Lung (tissue), 12 donors: Measurements from ENCODE around the gene TBC1D9B. TPM values are rescaled to one million over a fixed set of nuclear protein-coding genes. Genes with fewer than 3 reads are reported as not detected.

Experiments
- ATAC-seq: fragments of 200-7000 bp; cut with Tn5 transposase; one replicate; pipeline ENCODE4 v1.9.1; 2020; ENCODE audit warnings: moderate number of reproducible peaks; ENCODE audit not compliant: insufficient read depth, low FRiP score
- DNase-seq, 3 donors: peaks; one replicate each; pipeline ENCODE4 v3.0.0-alpha.2; 2013 to 2017
- H3K27ac ChIP-seq, 2 donors: one replicate each; pipeline ENCODE4 v1.5.1; 2013; ENCODE audit warnings: mild to moderate bottlenecking in 2 of 2, moderate library complexity in 2 of 2, control low read depth in 1 of 2, inconsistent platforms in 1 of 2, low read depth in 1 of 2, low read length in 1 of 2
- H3K27me3 ChIP-seq, 3 donors: one replicate each; pipeline ENCODE4 v1.5.1; 2013; ENCODE audit warnings: low read length in 2 of 3; ENCODE audit not compliant: control insufficient read depth in 3 of 3, insufficient read depth in 3 of 3
- H3K36me3 ChIP-seq, 4 donors: one replicate each; pipeline ENCODE4 v1.5.1; 2013; ENCODE audit warnings: low read length in 4 of 4, mild to moderate bottlenecking in 1 of 4, moderate library complexity in 1 of 4; ENCODE audit not compliant: control insufficient read depth in 4 of 4, insufficient read depth in 4 of 4
- H3K4me1 ChIP-seq, 5 donors: one replicate each; pipeline ENCODE4 v1.5.1; 2013; ENCODE audit warnings: low read length in 5 of 5, mild to moderate bottlenecking in 2 of 5, moderate library complexity in 1 of 5; ENCODE audit not compliant: control insufficient read depth in 5 of 5, insufficient read depth in 5 of 5
- H3K4me3 ChIP-seq: one replicate; pipeline ENCODE4 v1.5.1; 2013; ENCODE audit warnings: mild to moderate bottlenecking, control low read depth, moderate library complexity
- H3K9ac ChIP-seq, 2 donors: one replicate each; pipeline ENCODE4 v1.5.1; 2013; ENCODE audit warnings: low read length in 2 of 2, control low read depth in 1 of 2; ENCODE audit not compliant: insufficient read depth in 1 of 2
- H3K9me3 ChIP-seq, 4 donors: one replicate each; pipeline ENCODE4 v1.5.1; 2013; ENCODE audit warnings: low read length in 3 of 4, mild to moderate bottlenecking in 1 of 4, moderate library complexity in 1 of 4; ENCODE audit not compliant: control insufficient read depth in 4 of 4, insufficient read depth in 3 of 4
- WGBS, 2 donors: extraction: QIAGEN DNeasy Blood & Tissue Kit; methylation state at CpG; one replicate each; pipeline ENCODE4 v1.1.7; 2013; 5-methylcytosine and 5-hydroxymethylcytosine counted together
- polyA plus RNA-seq, 2 donors: library from polyadenylated mRNA; stranded (reverse); fragments of 200-250 nt; gene quantifications; one replicate each; pipeline ENCODE4 v1.2.1, GENCODE V29; 2013
- total RNA-seq, 2 donors: library from RNA; depleted of rRNA in 1 of 2; stranded (reverse); fragments of >200 nt in 1 of 2; gene quantifications; one replicate each; pipeline ENCODE4 v1.2.1, GENCODE V29; 2014 to 2021
- TF ChIP-seq, protein P1 (sequence below): IDR thresholded peaks from 2 replicates; pipeline ENCODE4 v1.5.1; 2012; ENCODE audit warnings: mild to moderate bottlenecking; ENCODE audit errors: control extremely low read depth, extremely low read depth
- donor health status: control.
- donor health status: control.
- donor health status: Bipolar disorder and iron deficiency.
- donor health status: healthy.
- donor health status: DM: yes; HTN: yes; CAD: no.

The TBC1D9B gene
- total and polyA plus RNA-seq, 4 donors: 55.9 to 129 (median 66.6) TPM

DNA sequence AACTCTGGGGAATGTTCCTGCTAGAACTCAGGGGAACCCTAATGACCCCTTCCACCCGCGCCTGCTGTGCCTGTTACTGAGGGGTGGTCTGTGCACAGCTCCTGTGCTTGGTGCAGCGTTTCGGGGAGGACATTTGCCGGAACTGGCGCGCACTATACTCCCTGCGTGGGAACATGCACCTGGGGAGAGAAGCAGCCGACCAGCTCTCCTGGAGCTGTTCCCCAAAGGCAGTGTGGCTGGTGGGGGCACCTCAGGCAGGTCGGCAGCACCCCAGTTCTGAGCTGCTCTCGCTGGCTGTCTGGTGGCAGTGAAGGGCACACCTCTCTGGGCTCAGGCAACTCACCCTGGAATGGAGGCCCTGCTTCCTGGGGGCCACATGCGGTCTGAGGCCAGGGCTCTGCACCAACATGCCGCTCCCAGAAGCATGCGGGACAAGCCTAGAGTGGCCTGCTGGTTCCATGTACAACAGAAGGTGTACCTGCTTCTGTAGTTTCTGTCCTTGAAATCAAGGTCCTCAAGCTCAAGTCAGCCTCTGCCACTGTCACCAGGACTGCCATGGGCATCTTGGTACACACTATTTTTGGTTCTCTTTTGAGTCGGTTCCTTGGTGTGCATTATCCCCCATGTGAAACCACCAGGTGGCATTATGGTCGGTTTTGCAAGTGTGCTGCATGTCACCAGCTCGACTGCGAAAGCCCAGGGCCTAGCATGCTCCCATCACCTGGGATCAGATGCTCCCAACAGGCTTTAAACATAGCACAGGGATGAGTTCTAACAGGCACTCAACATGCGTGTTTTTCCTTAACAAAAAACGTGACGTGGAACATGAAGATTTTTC is 41.2 kb downstream of the TBC1D9B start:
- DNase-seq: peak in 1 of 3 donors; percentile 6
- TF ChIP-seq, protein P1, sequence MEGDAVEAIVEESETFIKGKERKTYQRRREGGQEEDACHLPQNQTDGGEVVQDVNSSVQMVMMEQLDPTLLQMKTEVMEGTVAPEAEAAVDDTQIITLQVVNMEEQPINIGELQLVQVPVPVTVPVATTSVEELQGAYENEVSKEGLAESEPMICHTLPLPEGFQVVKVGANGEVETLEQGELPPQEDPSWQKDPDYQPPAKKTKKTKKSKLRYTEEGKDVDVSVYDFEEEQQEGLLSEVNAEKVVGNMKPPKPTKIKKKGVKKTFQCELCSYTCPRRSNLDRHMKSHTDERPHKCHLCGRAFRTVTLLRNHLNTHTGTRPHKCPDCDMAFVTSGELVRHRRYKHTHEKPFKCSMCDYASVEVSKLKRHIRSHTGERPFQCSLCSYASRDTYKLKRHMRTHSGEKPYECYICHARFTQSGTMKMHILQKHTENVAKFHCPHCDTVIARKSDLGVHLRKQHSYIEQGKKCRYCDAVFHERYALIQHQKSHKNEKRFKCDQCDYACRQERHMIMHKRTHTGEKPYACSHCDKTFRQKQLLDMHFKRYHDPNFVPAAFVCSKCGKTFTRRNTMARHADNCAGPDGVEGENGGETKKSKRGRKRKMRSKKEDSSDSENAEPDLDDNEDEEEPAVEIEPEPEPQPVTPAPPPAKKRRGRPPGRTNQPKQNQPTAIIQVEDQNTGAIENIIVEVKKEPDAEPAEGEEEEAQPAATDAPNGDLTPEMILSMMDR: no peak
- Histone ChIP-seq H3K27me3 (no peaks in the 10 kb centered on the region), H3K27ac (no peak overlapping the region), H3K9me3 (peaks cover 0 to 2% (median 0%) of the 10 kb centered on the region in 4 donors), H3K4me3 (no peak overlapping the region), H3K36me3 (peaks cover 9 to 74% (median 36%) of the 10 kb centered on the region in 4 donors), H3K9ac (no peak overlapping the region), H3K4me1 (peaks cover 0 to 4% (median 0%) of the 10 kb centered on the region in 5 donors)
- WGBS, 2 donors: 87 to 91% methylated on average over 21 of the region's 21 CpGs
- no peak for ATAC-seq

GRCh38 chr5:179865491-179866240 is 42.0 kb downstream of the TBC1D9B start:
- WGBS, 2 donors: 88 to 90% methylated on average over 15 of the region's 15 CpGs
- Histone ChIP-seq H3K9me3 (peaks cover 0 to 2% (median 0%) of the 10 kb centered on the region in 4 donors), H3K27ac (no peak overlapping the region), H3K36me3 (peaks cover 9 to 67% (median 31%) of the 10 kb centered on the region in 4 donors), H3K4me3 (no peak overlapping the region), H3K27me3 (no peaks in the 10 kb centered on the region), H3K4me1 (peaks cover 0 to 4% (median 0%) of the 10 kb centered on the region in 5 donors), H3K9ac (no peak overlapping the region)
- ATAC-seq: no peak
- no peak for DNase-seq
- TF ChIP-seq, protein P1: no peak

- H3K9me3 ChIP-seq: peaks cover 0 to 2% (median 0%) of the 10 kb centered on the region in 4 donors
- H3K36me3 ChIP-seq: peaks cover 9 to 58% (median 31%) of the 10 kb centered on the region in 4 donors
- no peaks in the 10 kb centered on the region for H3K27me3 ChIP-seq
- DNase-seq: no peak
- no peak overlapping the region for H3K9ac ChIP-seq
- TF ChIP-seq, protein P1: no peak
- H3K27ac ChIP-seq: no peak overlapping the region
- H3K4me1 ChIP-seq: no peaks in the 10 kb centered on the region
- WGBS, 2 donors: 97 to 98% methylated on average over 7 of the region's 7 CpGs
- H3K4me3 ChIP-seq: no peak overlapping the region
- ATAC-seq: no peak
Measured at GRCh38 chr5:179864686-179865085, 43.0 kb downstream of the TBC1D9B start.
